IMR-90 (cell line): ENCODE measurements around the gene CLPTM1L. TPM values are rescaled to one million over a fixed set of nuclear protein-coding genes. Genes with fewer than 3 reads are reported as not detected.

ENCODE experiments used
- ATAC-seq: fragments of 200-7000 bp; cut with Tn5 transposase; 2 replicates; pipeline ENCODE4 v1.9.1; 2020; ENCODE audit warnings: low read depth, mild to moderate bottlenecking, moderate library complexity
- BruUV-seq: library from RNA; stranded (reverse); fragments of 400-500 nt; replicated peaks from 2 replicates; lab custom pipeline; 2021; lab: Mats Ljungman, UMichigan
- CTCF ChIA-PET: fragments of 300-600 bp; formaldehyde crosslinking; extraction: SDS; loops from one replicate; lab custom pipeline; 2021; ENCODE audit warnings: antibody characterized with exemption; lab: Yijun Ruan, JAX
- POLR2A ChIA-PET: fragments of 300-600 bp; sonication (Branson Sonifier 250); formaldehyde crosslinking; loops from one replicate; lab custom pipeline; 2022; ENCODE audit warnings: antibody characterized with exemption; ENCODE audit not compliant: unreplicated experiment; lab: Charles Lee
- DNase-seq: peaks from one replicate; pipeline ENCODE4 v3.0.0; 2013
- H2AFZ ChIP-seq: replicated peaks from 2 replicates; pipeline ENCODE3; 2013; ENCODE audit warnings: low read length, mild to moderate bottlenecking; ENCODE audit not compliant: poor library complexity
- H2AK5ac ChIP-seq: 2 replicates; pipeline ENCODE4 v1.6.1; 2013; ENCODE audit warnings: low read depth, low read length, inconsistent platforms
- H2AK9ac ChIP-seq: replicated peaks from 2 replicates; pipeline ENCODE3; 2013; ENCODE audit warnings: mild to moderate bottlenecking, low read depth, low read length, moderate library complexity; ENCODE audit not compliant: poor library complexity
- H2BK120ac ChIP-seq: 2 replicates; pipeline ENCODE4 v1.6.1; 2013; ENCODE audit warnings: low read depth, low read length, inconsistent platforms
- H2BK15ac ChIP-seq: 3 replicates; pipeline ENCODE4 v1.6.1; 2013; ENCODE audit warnings: low read depth, low read length, inconsistent platforms
- H2BK20ac ChIP-seq: 2 replicates; pipeline ENCODE4 v1.6.1; 2013; ENCODE audit warnings: low read depth, mild to moderate bottlenecking, inconsistent platforms, low read length, moderate library complexity
- H2BK5ac ChIP-seq: 2 replicates; pipeline ENCODE4 v1.6.1; 2013; ENCODE audit warnings: mild to moderate bottlenecking, low read depth, low read length, inconsistent platforms; ENCODE audit not compliant: poor library complexity, severe bottlenecking
- H3K14ac ChIP-seq: replicated peaks from 2 replicates; pipeline ENCODE4 v1.6.1; 2013; ENCODE audit warnings: low read depth, low read length, inconsistent platforms
- H3K18ac ChIP-seq: 2 replicates; pipeline ENCODE4 v1.6.1; 2013; ENCODE audit warnings: low read depth, low read length, control low read depth
- H3K23ac ChIP-seq: 2 replicates; pipeline ENCODE4 v1.6.1; 2013; ENCODE audit warnings: low read depth, low read length, inconsistent platforms
- H3K27ac ChIP-seq: 2 replicates; pipeline ENCODE4 v1.5.1; 2013; ENCODE audit warnings: mild to moderate bottlenecking, control low read depth, low read length; ENCODE audit not compliant: insufficient read depth
- H3K27me3 ChIP-seq: 2 replicates; pipeline ENCODE4 v1.6.1; 2013; ENCODE audit warnings: low read length; ENCODE audit not compliant: control insufficient read depth, insufficient read depth
- H3K36me3 ChIP-seq: 2 replicates; pipeline ENCODE4 v1.6.1; 2013; ENCODE audit warnings: low read length, mixed read lengths; ENCODE audit not compliant: control insufficient read depth, insufficient read depth
- H3K4ac ChIP-seq: 2 replicates; pipeline ENCODE4 v1.6.1; 2013; ENCODE audit warnings: low read depth, low read length, inconsistent platforms
- H3K4me1 ChIP-seq: 2 replicates; pipeline ENCODE4 v1.6.1; 2013; ENCODE audit warnings: low read length, mixed read lengths; ENCODE audit not compliant: control insufficient read depth, insufficient read depth
- H3K4me2 ChIP-seq: 2 replicates; pipeline ENCODE4 v1.6.1; 2013; ENCODE audit warnings: low read depth, mild to moderate bottlenecking, control low read depth, low read length, moderate library complexity
- H3K4me3 ChIP-seq: 2 replicates; pipeline ENCODE4 v1.5.1; 2013; ENCODE audit warnings: low read depth, mild to moderate bottlenecking, control low read depth, low read length, moderate library complexity; ENCODE audit not compliant: insufficient read depth
- H3K56ac ChIP-seq: 2 replicates; pipeline ENCODE4 v1.6.1; 2013; ENCODE audit warnings: low read length, inconsistent platforms; ENCODE audit not compliant: insufficient read depth; ENCODE audit errors: extremely low read depth
- H3K79me1 ChIP-seq, 2 experiments: 2 replicates each; pipeline ENCODE4 v1.6.1; 2013; ENCODE audit warnings: low read length in 2 of 2, inconsistent platforms in 1 of 2, low read depth in 1 of 2
- H3K9ac ChIP-seq: 2 replicates; pipeline ENCODE4 v1.6.1; 2013; ENCODE audit warnings: low read depth, low read length, control low read depth
- H3K9me1 ChIP-seq: 2 replicates; pipeline ENCODE4 v1.6.1; 2013; ENCODE audit warnings: low read length, inconsistent platforms; ENCODE audit not compliant: insufficient read depth
- H3K9me3 ChIP-seq: 2 replicates; pipeline ENCODE4 v1.6.1; 2013; ENCODE audit warnings: low read length; ENCODE audit not compliant: control insufficient read depth, insufficient read depth
- H4K20me1 ChIP-seq: 2 replicates; pipeline ENCODE4 v1.6.1; 2013; ENCODE audit warnings: low read length, inconsistent platforms; ENCODE audit not compliant: insufficient read depth
- H4K5ac ChIP-seq: 2 replicates; pipeline ENCODE4 v1.6.1; 2013; ENCODE audit warnings: mild to moderate bottlenecking, low read depth, low read length, control low read depth
- H4K8ac ChIP-seq, 2 experiments: 2 replicates each; pipeline ENCODE4 v1.6.1; 2013; ENCODE audit warnings: low read depth in 2 of 2, low read length in 2 of 2, control low read depth in 1 of 2, inconsistent platforms in 1 of 2
- H4K91ac ChIP-seq: 2 replicates; pipeline ENCODE4 v1.6.1; 2013; ENCODE audit warnings: low read depth, low read length, inconsistent platforms; ENCODE audit not compliant: insufficient read depth
- BHLHE40 ChIP-seq: fragments of 150-350 bp; IDR thresholded peaks from 2 replicates; pipeline ENCODE4 v1.6.1; 2016; ENCODE audit warnings: mild to moderate bottlenecking, low read depth, low read length
- CEBPB ChIP-seq: IDR thresholded peaks from 2 replicates; pipeline ENCODE4 v1.6.1; 2012; ENCODE audit warnings: low read depth, low read length, improper control_type of control experiment
- CHD1 ChIP-seq: IDR thresholded peaks from 2 replicates; pipeline ENCODE4 v1.6.1; 2012; ENCODE audit warnings: low read depth, low read length, improper control_type of control experiment
- CTCF ChIP-seq: conservative IDR thresholded peaks from 2 replicates; pipeline ENCODE4 v1.5.1; 2012; ENCODE audit warnings: mild to moderate bottlenecking, low read depth, low read length, improper control_type of control experiment
- FOS ChIP-seq: fragments of 150-350 bp; IDR thresholded peaks from 2 replicates; pipeline ENCODE4 v1.6.1; 2016; ENCODE audit warnings: low read depth, low read length
- MAFK ChIP-seq: IDR thresholded peaks from 2 replicates; pipeline ENCODE4 v1.6.1; 2012; ENCODE audit warnings: low read depth, low read length, improper control_type of control experiment
- MAZ ChIP-seq: IDR thresholded peaks from 2 replicates; pipeline ENCODE4 v1.6.1; 2012; ENCODE audit warnings: low read depth, mild to moderate bottlenecking, low read length, improper control_type of control experiment, moderate library complexity, borderline replicate concordance
- MXI1 ChIP-seq: IDR thresholded peaks from 2 replicates; pipeline ENCODE4 v1.6.1; 2012; ENCODE audit warnings: low read depth, mild to moderate bottlenecking, low read length, moderate library complexity, borderline replicate concordance
- NFE2L2 ChIP-seq: fragments of 150-350 bp; IDR thresholded peaks from 2 replicates; pipeline ENCODE4 v1.6.1; 2016; ENCODE audit warnings: low read depth, mild to moderate bottlenecking, low read length
- POLR2A ChIP-seq: IDR thresholded peaks from 2 replicates; pipeline ENCODE4 v1.6.1; 2012; ENCODE audit warnings: mild to moderate bottlenecking, low read depth, low read length
- RAD21 ChIP-seq: IDR thresholded peaks from 2 replicates; pipeline ENCODE4 v1.6.1; 2012; ENCODE audit warnings: low read length, improper control_type of control experiment
- RCOR1 ChIP-seq: IDR thresholded peaks from 2 replicates; pipeline ENCODE4 v1.6.1; 2012; ENCODE audit warnings: mild to moderate bottlenecking, low read length, improper control_type of control experiment; ENCODE audit not compliant: insufficient replicate concordance
- RFX5 ChIP-seq: IDR thresholded peaks from 2 replicates; pipeline ENCODE4 v1.8.0; 2012; ENCODE audit warnings: low read depth, mild to moderate bottlenecking, low read length, moderate library complexity
- SMC3 ChIP-seq: fragments of 150-350 bp; IDR thresholded peaks from 2 replicates; pipeline ENCODE4 v1.6.1; 2016; ENCODE audit warnings: low read depth, mild to moderate bottlenecking, antibody characterized with exemption, low read length, moderate library complexity
- USF2 ChIP-seq: fragments of 150-350 bp; IDR thresholded peaks from 2 replicates; pipeline ENCODE4 v1.6.1; 2017; ENCODE audit warnings: mild to moderate bottlenecking, antibody characterized with exemption, low read length, low read depth
- WGBS, 2 experiments: methylation state at CpG; one replicate each; pipeline versions ENCODE4 v1.1.5 to v1.1.7; 2013; ENCODE audit warnings: missing lambda C conversion rate in 2 of 2; ENCODE audit not compliant: insufficient read length in 1 of 2; ENCODE audit errors: extremely low coverage in 2 of 2; 5-methylcytosine and 5-hydroxymethylcytosine counted together
- dilution Hi-C: fragments of 300-500 bp; cut with HindIII; formaldehyde crosslinking; loops from one replicate; pipeline ENCODE4 v1.14.3; 2018; ENCODE audit warnings: low sequenced_read_pairs; ENCODE audit not compliant: unreplicated experiment
- in situ Hi-C: fragments of 300-500 bp; cut with MboI; formaldehyde crosslinking; loops from 3 replicates; pipeline ENCODE4 v1.14.3; 2019; ENCODE audit warnings: low sequenced_read_pairs, inconsistent platforms, mixed read lengths
- intact Hi-C: fragments of 100-400 bp; cut with micrococcal nuclease; formaldehyde crosslinking; loops from 2 replicates; pipeline ENCODE4 v1.10.0; 2022
- polyA plus RNA-seq, 3 experiments: library from polyadenylated mRNA; depleted of rRNA; stranded (reverse); fragments of >200 nt; gene quantifications; 2 replicates each; pipeline ENCODE4 v1.2.3, GENCODE V29; 2012; ENCODE audit warnings: low replicate concordance in 1 of 3
- total RNA-seq: library from RNA; depleted of rRNA; stranded (reverse); fragments of >200 nt; gene quantifications from 2 replicates; pipeline ENCODE4 v1.2.3, GENCODE V29; 2012
- TF ChIP-seq, protein P1 (sequence below): fragments of 150-350 bp; IDR thresholded peaks from 2 replicates; pipeline ENCODE4 v1.6.1; 2016; ENCODE audit warnings: low read depth, mild to moderate bottlenecking, low read length, moderate library complexity, borderline replicate concordance

The CLPTM1L gene
- total and polyA plus RNA-seq, 2 of the 4 experiments (the other 2 are of a cell fraction) = 114 to 137 TPM

- no peak overlapping the region for H3K56ac ChIP-seq
- no peaks in the 10 kb centered on the region for H3K36me3 ChIP-seq
- TF ChIP-seq RCOR1 (no peak), POLR2A (no peak), CEBPB (no peak), RAD21 (no peak), RFX5 (no peak), NFE2L2 (no peak), MXI1 (no peak), CTCF (no peak), MAZ (no peak), CHD1 (no peak), BHLHE40 (no peak), USF2 (no peak), SMC3 (no peak), MAFK (no peak), FOS (no peak)
- TF ChIP-seq, protein P1, sequence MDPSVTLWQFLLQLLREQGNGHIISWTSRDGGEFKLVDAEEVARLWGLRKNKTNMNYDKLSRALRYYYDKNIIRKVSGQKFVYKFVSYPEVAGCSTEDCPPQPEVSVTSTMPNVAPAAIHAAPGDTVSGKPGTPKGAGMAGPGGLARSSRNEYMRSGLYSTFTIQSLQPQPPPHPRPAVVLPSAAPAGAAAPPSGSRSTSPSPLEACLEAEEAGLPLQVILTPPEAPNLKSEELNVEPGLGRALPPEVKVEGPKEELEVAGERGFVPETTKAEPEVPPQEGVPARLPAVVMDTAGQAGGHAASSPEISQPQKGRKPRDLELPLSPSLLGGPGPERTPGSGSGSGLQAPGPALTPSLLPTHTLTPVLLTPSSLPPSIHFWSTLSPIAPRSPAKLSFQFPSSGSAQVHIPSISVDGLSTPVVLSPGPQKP = no peak
- ATAC-seq (no peak), DNase-seq (no peak)
- in situ Hi-C loops (no loop called here), dilution Hi-C loops (no loop called here), intact Hi-C loops (no loop called here)
- H3K4me1 ChIP-seq = peaks cover 3% of the 10 kb centered on the region; the same call in 1 of the 2 replicates
- H4K5ac ChIP-seq = no peak overlapping the region
- no peak overlapping the region for H3K27ac ChIP-seq
- H2BK15ac ChIP-seq = no peak overlapping the region
- no peak overlapping the region for H3K23ac ChIP-seq
- no peak overlapping the region for H3K4ac ChIP-seq
- no peak overlapping the region for H3K4me2 ChIP-seq
- H4K91ac ChIP-seq = no peak overlapping the region
- H3K9me3 ChIP-seq = no peaks in the 10 kb centered on the region
- H3K9me1 ChIP-seq = no peaks in the 10 kb centered on the region
- no peak overlapping the region for H3K18ac ChIP-seq
- ChIA-PET POLR2A (no interaction called here), CTCF (no interaction called here)
- no peak overlapping the region for H2AFZ ChIP-seq
- no peaks in the 10 kb centered on the region for H4K20me1 ChIP-seq
- H3K4me3 ChIP-seq = no peak overlapping the region
- WGBS, 2 experiments = no CpG with 5 or more reads among the region's 1 CpG
- H2BK120ac ChIP-seq = no peak overlapping the region
- H4K8ac ChIP-seq = no peak overlapping the region
- no peak overlapping the region for H3K14ac ChIP-seq
- peaks cover under 1 to 18% of the 10 kb centered on the region in 2 experiments; a peak in 3 of 4 replicates for H3K79me1 ChIP-seq
- no peak overlapping the region for H3K9ac ChIP-seq
- no TSS peak for BruUV-seq
- no peak overlapping the region for H2AK9ac ChIP-seq
- no peak overlapping the region for H2BK20ac ChIP-seq
- no peak overlapping the region for H2BK5ac ChIP-seq
- H3K27me3 ChIP-seq = peaks cover 5% of the 10 kb centered on the region; the same call in 1 of the 2 replicates
- H2AK5ac ChIP-seq = no peak overlapping the region
Measured at GRCh38 chr5:1348986-1349245, 4.0 kb upstream of the CLPTM1L start.
